HG03139 (cell line): ENCODE measurements around the gene BOD1L2.

ENCODE experiments used
- ATAC-seq: cut with Tn5 transposase; IDR thresholded peaks from one replicate; pipeline ENCODE4 v1.9.1; 2021; ENCODE audit not compliant: unreplicated experiment

BOD1L2 gene

GRCh38 chr18:57146956-57147636 is at the start of gene BOD1L2:
TSS of gene BOD1L2 (plus strand) at chr18:57147087. CDS start at chr18:57147313, 226 bp downstream.
- ATAC-seq: no peak

GRCh38 chr18:57107140-57107832 is 39.6 kb upstream of the BOD1L2 start:
- ATAC-seq: no peak

GRCh38 chr18:57110290-57110689 is 36.6 kb upstream of the BOD1L2 start:
- no peak for ATAC-seq

GRCh38 chr18:57113799-57114420 is 33.0 kb upstream of the BOD1L2 start:
- ATAC-seq: no peak

GRCh38 chr18:57116598-57117132 is 30.2 kb upstream of the BOD1L2 start:
- no peak for ATAC-seq

GRCh38 chr18:57121542-57122112 is 25.3 kb upstream of the BOD1L2 start:
- no peak for ATAC-seq

GRCh38 chr18:57122936-57123510 is 23.9 kb upstream of the BOD1L2 start:
- no peak for ATAC-seq

GRCh38 chr18:57125627-57126026 is 21.3 kb upstream of the BOD1L2 start:
- no peak for ATAC-seq

GRCh38 chr18:57128220-57128932 is 18.5 kb upstream of the BOD1L2 start:
- ATAC-seq: no peak

- no peak for ATAC-seq
These were observed 15.8 kb upstream of the BOD1L2 start for GRCh38 chr18:57131101-57131500.

- no peak for ATAC-seq
These were observed 15.1 kb upstream of the BOD1L2 start for GRCh38 chr18:57131782-57132181.

- ATAC-seq: no peak
These were observed 12.2 kb upstream of the BOD1L2 start for GRCh38 chr18:57134618-57135135.

GRCh38 chr18:57135699-57136098 is 11.2 kb upstream of the BOD1L2 start:
- ATAC-seq: no peak

GRCh38 chr18:57137847-57138246 is 9.0 kb upstream of the BOD1L2 start:
- no peak for ATAC-seq

GRCh38 chr18:57141208-57142129 is 5.4 kb upstream of the BOD1L2 start:
- no peak for ATAC-seq

GRCh38 chr18:57142324-57142723 is 4.6 kb upstream of the BOD1L2 start:
- no peak for ATAC-seq

- no peak for ATAC-seq
These were observed 3.6 kb upstream of the BOD1L2 start for GRCh38 chr18:57143265-57143664.

GRCh38 chr18:57148263-57148662 is 1.4 kb downstream of the BOD1L2 start:
- no peak for ATAC-seq

GRCh38 chr18:57149051-57149450 is 2.2 kb downstream of the BOD1L2 start:
- ATAC-seq: no peak
